NCI-H345 treated with DMSO at 0.1 percent for 48 hours (cell line): ENCODE measurements around the gene ELP4.
"Not testable (repeated sequence)": the region's sequence is repeated elsewhere in the genome, so short reads cannot be mapped to it uniquely, and the experiment has no call there.

Source experiments
- DNase-seq: peaks from one replicate; lab custom pipeline; 2025; ENCODE audit not compliant: unreplicated experiment; lab: John Stamatoyannopoulos, UW

Gene ELP4

GRCh38 chr11:31641477-31642062, 132.0 kb downstream of the ELP4 start:
- DNase-seq = peak; percentile 32

- DNase-seq = no peak
These were observed 134.3 kb downstream of the ELP4 start for GRCh38 chr11:31643857-31644256.

- no peak for DNase-seq
These were observed 136.2 kb downstream of the ELP4 start for GRCh38 chr11:31645747-31646146.

GRCh38 chr11:31646216-31646615, 136.6 kb downstream of the ELP4 start:
- DNase-seq = no peak

GRCh38 chr11:31649129-31649966, 139.8 kb downstream of the ELP4 start:
- DNase-seq = no peak

- no peak for DNase-seq
These were observed 141.6 kb downstream of the ELP4 start for GRCh38 chr11:31651208-31651607.

- DNase-seq = no peak
These were observed 142.3 kb downstream of the ELP4 start for GRCh38 chr11:31651822-31652221.

GRCh38 chr11:31652528-31652927, 143.0 kb downstream of the ELP4 start:
- DNase-seq = no peak

GRCh38 chr11:31655483-31655882, 145.9 kb downstream of the ELP4 start:
- no peak for DNase-seq

GRCh38 chr11:31656051-31656450, 146.5 kb downstream of the ELP4 start:
- DNase-seq = no peak

- DNase-seq = no peak
These were observed 147.5 kb downstream of the ELP4 start for GRCh38 chr11:31657091-31657490.

GRCh38 chr11:31664129-31664528, 154.6 kb downstream of the ELP4 start:
- no peak for DNase-seq

- DNase-seq = no peak
These were observed 155.4 kb downstream of the ELP4 start for GRCh38 chr11:31664954-31665353.

GRCh38 chr11:31671681-31672080, 162.1 kb downstream of the ELP4 start:
- DNase-seq = no peak

GRCh38 chr11:31673108-31673507, 163.5 kb downstream of the ELP4 start:
- not testable (repeated sequence) for DNase-seq

- no peak for DNase-seq
These were observed 166.9 kb downstream of the ELP4 start for GRCh38 chr11:31676280-31676982.

GRCh38 chr11:31680770-31681169, 171.2 kb downstream of the ELP4 start:
- DNase-seq = no peak

- DNase-seq = no peak
These were observed 177.7 kb downstream of the ELP4 start for GRCh38 chr11:31687256-31687655.

- no peak for DNase-seq
These were observed 178.3 kb downstream of the ELP4 start for GRCh38 chr11:31687861-31688260.

GRCh38 chr11:31689559-31689958, 180.0 kb downstream of the ELP4 start:
- no peak for DNase-seq

- DNase-seq = no peak
These were observed 180.5 kb downstream of the ELP4 start for GRCh38 chr11:31690041-31690440.

- DNase-seq = no peak
These were observed 180.9 kb downstream of the ELP4 start for GRCh38 chr11:31690516-31690915.
